K562 (cell line): ENCODE results near the gene KCNB1. TPM values are rescaled to one million over a fixed set of nuclear protein-coding genes. Genes with fewer than 3 reads are reported as not detected.

Experiments used
- ATAC-seq: fragments of 200-7000 bp; cut with Tn5 transposase; 3 replicates; pipeline ENCODE4 v1.9.1; 2020; ENCODE audit warnings: moderate library complexity
- BruUV-seq: library from RNA; stranded (reverse); fragments of 400-500 nt; replicated peaks from 2 replicates; lab custom pipeline; 2021; lab: Mats Ljungman, UMichigan
- CTCF ChIA-PET: fragments of 300-600 bp; formaldehyde crosslinking; extraction: SDS; loops from one replicate; lab custom pipeline; 2021; ENCODE audit warnings: low intra/inter-chr PET ratio; lab: Yijun Ruan, JAX
- POLR2A ChIA-PET: fragments of 300-600, 350-650 bp; sonication (Branson Sonifier 250); formaldehyde crosslinking; extraction: SDS; loops from one replicate; lab custom pipeline; 2021; ENCODE audit warnings: antibody characterized with exemption, inconsistent platforms; lab: Yijun Ruan, JAX
- DNase-seq, 4 experiments: peaks; one replicate each; pipeline versions ENCODE4 v3.0.0 to v3.0.0-alpha.2; 2011 to 2018; ENCODE audit warnings: low spot score in 3 of 4, mixed read lengths in 3 of 4; ENCODE audit errors: extremely low read depth in 1 of 4
- FAIRE-seq: peaks from 2 replicates; lab custom pipeline; 2011; peaks lifted over from hg19 to GRCh38; lab: Jason Lieb, UNC
- H2AFZ ChIP-seq: 2 replicates; pipeline ENCODE4 v1.6.0; 2011; ENCODE audit warnings: low read depth, low read length, control low read depth, inconsistent platforms
- H3K27ac ChIP-seq: fragments of 200-600 bp; 3 replicates; pipeline ENCODE4 v1.8.0; 2011; ENCODE audit warnings: low read depth, mild to moderate bottlenecking, control low read depth, inconsistent platforms, low read length, moderate library complexity, mixed read lengths; ENCODE audit errors: extremely low read depth
- H3K27me3 ChIP-seq, 2 experiments: fragments of 300-600 bp in 1 of 2; 2 replicates in 1 of 2; 3 replicates in 1 of 2; pipeline versions ENCODE4 v1.6.0 to v1.8.0; 2011; ENCODE audit warnings: inconsistent platforms in 2 of 2, low read length in 2 of 2, mild to moderate bottlenecking in 1 of 2, mixed read lengths in 1 of 2, moderate library complexity in 1 of 2; ENCODE audit not compliant: control insufficient read depth in 2 of 2, insufficient read depth in 2 of 2
- H3K36me3 ChIP-seq: fragments of 300-600 bp; 3 replicates; pipeline ENCODE4 v1.8.0; 2011; ENCODE audit warnings: mild to moderate bottlenecking, low read length, inconsistent platforms; ENCODE audit not compliant: control insufficient read depth, insufficient read depth
- H3K4me1 ChIP-seq, 2 experiments: fragments of 200-600 bp in 1 of 2; replicated peaks in 1 of 2; 2 replicates in 1 of 2; 3 replicates in 1 of 2; pipeline versions ENCODE4 v1.5.1 to v1.8.0; 2011; ENCODE audit warnings: inconsistent platforms in 2 of 2, low read length in 2 of 2, mild to moderate bottlenecking in 1 of 2, mixed read lengths in 1 of 2, moderate library complexity in 1 of 2; ENCODE audit not compliant: control insufficient read depth in 2 of 2, insufficient read depth in 2 of 2
- H3K4me2 ChIP-seq: 2 replicates; pipeline ENCODE4 v1.6.1; 2011; ENCODE audit warnings: low read length, control low read depth, inconsistent platforms, mixed read lengths; ENCODE audit not compliant: insufficient read depth
- H3K4me3 ChIP-seq: fragments of 200-600 bp; sonication (generic), shearing (Covaris generic); 2 replicates; pipeline ENCODE4 v1.5.1; 2016; ENCODE audit warnings: control low read depth, inconsistent platforms
- H3K79me2 ChIP-seq: fragments of 200-600 bp; 3 replicates; pipeline ENCODE4 v1.8.0; 2011; ENCODE audit warnings: low read length, inconsistent platforms; ENCODE audit not compliant: control insufficient read depth, insufficient read depth
- H3K9ac ChIP-seq, 2 experiments: 2 replicates each; pipeline versions ENCODE4 v1.6.0 to v1.6.1; 2011; ENCODE audit warnings: low read depth in 2 of 2, low read length in 2 of 2, control low read depth in 1 of 2, inconsistent platforms in 1 of 2, mild to moderate bottlenecking in 1 of 2, mixed read lengths in 1 of 2; ENCODE audit not compliant: insufficient read depth in 1 of 2
- H3K9me1 ChIP-seq: one replicate; pipeline ENCODE4 v1.6.0; 2011; ENCODE audit warnings: inconsistent platforms, mild to moderate bottlenecking, low read length, moderate library complexity; ENCODE audit not compliant: control insufficient read depth, insufficient read depth
- H3K9me3 ChIP-seq: replicated peaks from 2 replicates; pipeline ENCODE4 v1.5.1; 2011; ENCODE audit warnings: low read depth, low read length, inconsistent platforms; ENCODE audit not compliant: control insufficient read depth, insufficient read depth
- H4K20me1 ChIP-seq: replicated peaks from 2 replicates; pipeline ENCODE4 v1.6.1; 2011; ENCODE audit warnings: low read length, inconsistent platforms, mixed read lengths; ENCODE audit not compliant: control insufficient read depth, insufficient read depth
- CAMTA2 ChIP-seq: fragments of 250-450 bp; sonication (Bioruptor Pico); conservative IDR thresholded peaks from 2 replicates; pipeline ENCODE4 v1.5.1; 2022
- CTCF ChIP-seq, 3 experiments: IDR thresholded peaks in 2 of 3; conservative IDR thresholded peaks in 1 of 3; 2 replicates each; pipeline ENCODE4 v1.5.1; 2011 to 2012; ENCODE audit warnings: low read length in 3 of 3, mild to moderate bottlenecking in 3 of 3, control low read depth in 2 of 3, improper control_type of control experiment in 1 of 3, inconsistent platforms in 1 of 3, low read depth in 1 of 3, mixed read lengths in 1 of 3, moderate library complexity in 1 of 3; ENCODE audit not compliant: insufficient read depth in 2 of 3
- KLF16 ChIP-seq: IDR thresholded peaks from 2 replicates; pipeline ENCODE4 v1.6.1; 2016; ENCODE audit warnings: antibody characterized with exemption
- MAFF ChIP-seq: IDR thresholded peaks from 2 replicates; pipeline ENCODE4 v1.6.1; 2012; ENCODE audit warnings: low read length, improper control_type of control experiment
- MAFG ChIP-seq: fragments of 450-650 bp; conservative IDR thresholded peaks from 2 replicates; pipeline ENCODE4 v1.6.1; 2016; ENCODE audit warnings: missing genetic modification characterization, missing compliant biosample characterization
- POLR2B ChIP-seq: fragments of 450-650 bp; IDR thresholded peaks from 2 replicates; pipeline ENCODE4 v1.6.1; 2018; ENCODE audit warnings: low read depth; ENCODE audit not compliant: partially characterized antibody
- PRPF4 ChIP-seq: fragments of 200-400 bp; formaldehyde crosslinking; IDR thresholded peaks from one replicate; pipeline ENCODE4 v1.6.1; 2017; ENCODE audit warnings: low read length, low read depth, mild to moderate bottlenecking; ENCODE audit not compliant: insufficient read depth, poor library complexity, severe bottlenecking
- SRSF1 ChIP-seq: fragments of 200-400 bp; formaldehyde crosslinking; IDR thresholded peaks from 2 replicates; pipeline ENCODE4 v1.6.1; 2017; ENCODE audit warnings: mild to moderate bottlenecking, low read depth, low read length, moderate library complexity
- THRAP3 ChIP-seq: fragments of 450-650 bp; IDR thresholded peaks from 2 replicates; pipeline ENCODE4 v1.6.1; 2016; ENCODE audit warnings: mild to moderate bottlenecking, inconsistent platforms, borderline replicate concordance
- ZNF197 ChIP-seq: fragments of 200-800 bp; sonication (Bioruptor generic); IDR thresholded peaks from 2 replicates; pipeline ENCODE4 v1.6.1; 2016; ENCODE audit warnings: low read depth, missing genetic modification characterization, missing compliant biosample characterization
- ZNF41 ChIP-seq: fragments of 250-450 bp; sonication (Bioruptor Pico); conservative IDR thresholded peaks from 2 replicates; pipeline ENCODE4 v1.4.0; 2020; ENCODE audit warnings: mild to moderate bottlenecking
- WGBS: fragments of 100-300 bp; shearing (Covaris generic); methylation state at CpG from one replicate; pipeline ENCODE4 v1.1.6; 2016; ENCODE audit warnings: low coverage, mixed read lengths; ENCODE audit not compliant: insufficient coverage; ENCODE audit errors: missing lambda C conversion rate; 5-methylcytosine and 5-hydroxymethylcytosine counted together
- in situ Hi-C: fragments of 300-500 bp; cut with MboI; formaldehyde crosslinking; loops from 4 replicates; pipeline ENCODE4 v1.15.0; 2018; ENCODE audit warnings: inconsistent platforms, mixed read lengths
- intact Hi-C: fragments of 100-400 bp; cut with micrococcal nuclease; formaldehyde crosslinking; loops from 2 replicates; pipeline ENCODE4 v1.14.2; 2022
- polyA plus RNA-seq, 8 experiments: library from polyadenylated mRNA; depleted of rRNA in 4 of 8; stranded (reverse) in 5 of 8; unstranded in 3 of 8; fragments of >200 nt; fragmentation: Nextera tagmentation in 2 of 8; fragmentation: Illumina TruSeq in 1 of 8; extraction: Ambion mirVana in 2 of 8; extraction: Trizol in 1 of 8; gene quantifications; 2 replicates each; pipeline versions ENCODE4 v1.2.1 to v1.2.3, GENCODE V29; 2011 to 2014; ENCODE audit warnings: inconsistent platforms in 1 of 8, missing spikeins in 1 of 8
- total RNA-seq, 7 experiments: library from RNA; depleted of rRNA in 6 of 7; stranded (reverse); fragments of >200 nt in 6 of 7; fragmentation: Illumina TruSeq in 2 of 7; extraction: Trizol in 2 of 7; gene quantifications; 2 replicates each; pipeline versions ENCODE4 v1.2.1 to v1.2.3, GENCODE V29; 2011 to 2021; ENCODE audit warnings: low replicate concordance in 1 of 7
- TF ChIP-seq, protein P1 (sequence below): fragments of 450-650 bp; IDR thresholded peaks from 2 replicates; pipeline ENCODE4 v1.6.1; 2018; ENCODE audit not compliant: partially characterized antibody
- TF ChIP-seq, protein P2 (sequence below): fragments of 250-450 bp; sonication (Bioruptor Pico); IDR thresholded peaks from 2 replicates; pipeline ENCODE4 v1.8.0; 2022; ENCODE audit warnings: inconsistent platforms, mild to moderate bottlenecking, moderate library complexity, borderline replicate concordance

The KCNB1 gene
- total and polyA plus RNA-seq, 9 of the 15 experiments (the other 6 are each of a cell fraction or from before 2014, with no cell fraction given) = 0.01 to 0.06 TPM; not detected in 7

DNA sequence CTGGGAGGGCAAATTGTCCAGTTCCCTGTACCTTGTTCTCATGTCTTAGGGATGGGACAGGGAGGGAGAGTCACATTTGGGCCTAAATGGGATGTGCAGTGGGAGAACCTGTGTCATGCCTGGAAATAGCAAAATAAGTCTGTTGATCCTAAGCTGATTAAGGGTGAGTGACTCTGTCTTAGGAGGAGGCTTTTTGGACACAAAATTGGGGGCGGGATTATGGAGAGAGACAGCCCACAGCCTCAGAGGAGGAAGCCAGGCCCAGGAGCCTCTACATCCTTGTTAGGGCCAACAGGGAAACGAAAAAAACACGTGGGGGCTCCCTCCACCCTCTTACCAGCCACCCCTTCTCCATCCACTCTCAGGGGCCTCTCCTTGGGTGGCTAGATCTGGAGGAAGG is 2.2 kb downstream of the KCNB1 start:
- ChIA-PET POLR2A (interaction anchor here (0.6 kb wide), 1 partner anchor 78 kb away, joined by 3 read pairs; no protein-coding TSS in a partner anchor), CTCF (no interaction called here)
- H3K9ac ChIP-seq = no peak overlapping the region
- in situ Hi-C loops (no loop called here), intact Hi-C loops (no loop called here)
- H3K4me2 ChIP-seq = no peak overlapping the region
- H3K27me3 ChIP-seq = peaks cover 5 to 20% of the 10 kb centered on the region in 2 experiments; a peak in 3 of 5 replicates
- no peaks in the 10 kb centered on the region for H3K36me3 ChIP-seq
- ATAC-seq = no peak
- no peaks in the 10 kb centered on the region for H3K9me1 ChIP-seq
- no peak for DNase-seq
- FAIRE-seq = no peak
- TF ChIP-seq SRSF1 (no peak), THRAP3 (no peak), ZNF41 (CRISPR knock-in tag) (no peak), PRPF4 (no peak), MAFG (tag) (no peak), CAMTA2 (no peak), KLF16 (no peak), CTCF (IDR thresholded peaks at IDR 0.05 in 2 of 3, conservative IDR thresholded peaks at IDR 0.05 in 1 of 3; ENCODE audit: insufficient read depth in 2 of 3, low read depth in 1 of 3, low read length in 3 of 3) (no peak), POLR2B (no peak), ZNF197 (CRISPR knock-in tag) (no peak), MAFF (no peak)
- TF ChIP-seq, protein P1, sequence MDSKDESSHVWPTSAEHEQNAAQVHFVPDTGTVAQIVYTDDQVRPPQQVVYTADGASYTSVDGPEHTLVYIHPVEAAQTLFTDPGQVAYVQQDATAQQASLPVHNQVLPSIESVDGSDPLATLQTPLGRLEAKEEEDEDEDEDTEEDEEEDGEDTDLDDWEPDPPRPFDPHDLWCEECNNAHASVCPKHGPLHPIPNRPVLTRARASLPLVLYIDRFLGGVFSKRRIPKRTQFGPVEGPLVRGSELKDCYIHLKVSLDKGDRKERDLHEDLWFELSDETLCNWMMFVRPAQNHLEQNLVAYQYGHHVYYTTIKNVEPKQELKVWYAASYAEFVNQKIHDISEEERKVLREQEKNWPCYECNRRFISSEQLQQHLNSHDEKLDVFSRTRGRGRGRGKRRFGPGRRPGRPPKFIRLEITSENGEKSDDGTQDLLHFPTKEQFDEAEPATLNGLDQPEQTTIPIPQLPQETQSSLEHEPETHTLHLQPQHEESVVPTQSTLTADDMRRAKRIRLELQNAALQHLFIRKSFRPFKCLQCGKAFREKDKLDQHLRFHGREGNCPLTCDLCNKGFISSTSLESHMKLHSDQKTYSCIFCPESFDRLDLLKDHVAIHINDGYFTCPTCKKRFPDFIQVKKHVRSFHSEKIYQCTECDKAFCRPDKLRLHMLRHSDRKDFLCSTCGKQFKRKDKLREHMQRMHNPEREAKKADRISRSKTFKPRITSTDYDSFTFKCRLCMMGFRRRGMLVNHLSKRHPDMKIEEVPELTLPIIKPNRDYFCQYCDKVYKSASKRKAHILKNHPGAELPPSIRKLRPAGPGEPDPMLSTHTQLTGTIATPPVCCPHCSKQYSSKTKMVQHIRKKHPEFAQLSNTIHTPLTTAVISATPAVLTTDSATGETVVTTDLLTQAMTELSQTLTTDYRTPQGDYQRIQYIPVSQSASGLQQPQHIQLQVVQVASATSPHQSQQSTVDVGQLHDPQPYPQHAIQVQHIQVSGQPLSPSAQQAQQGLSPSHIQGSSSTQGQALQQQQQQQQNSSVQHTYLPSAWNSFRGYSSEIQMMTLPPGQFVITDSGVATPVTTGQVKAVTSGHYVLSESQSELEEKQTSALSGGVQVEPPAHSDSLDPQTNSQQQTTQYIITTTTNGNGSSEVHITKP = no peak
- TF ChIP-seq, protein P2, sequence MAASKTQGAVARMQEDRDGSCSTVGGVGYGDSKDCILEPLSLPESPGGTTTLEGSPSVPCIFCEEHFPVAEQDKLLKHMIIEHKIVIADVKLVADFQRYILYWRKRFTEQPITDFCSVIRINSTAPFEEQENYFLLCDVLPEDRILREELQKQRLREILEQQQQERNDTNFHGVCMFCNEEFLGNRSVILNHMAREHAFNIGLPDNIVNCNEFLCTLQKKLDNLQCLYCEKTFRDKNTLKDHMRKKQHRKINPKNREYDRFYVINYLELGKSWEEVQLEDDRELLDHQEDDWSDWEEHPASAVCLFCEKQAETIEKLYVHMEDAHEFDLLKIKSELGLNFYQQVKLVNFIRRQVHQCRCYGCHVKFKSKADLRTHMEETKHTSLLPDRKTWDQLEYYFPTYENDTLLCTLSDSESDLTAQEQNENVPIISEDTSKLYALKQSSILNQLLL (CRISPR knock-in tag) = no peak
- peaks cover 0 to 16% of the 10 kb centered on the region in 2 experiments; a peak in 2 of 5 replicates for H3K4me1 ChIP-seq
- no peaks in the 10 kb centered on the region for H3K79me2 ChIP-seq
- no peak overlapping the region for H3K27ac ChIP-seq
- 0 out of 2 replicates have a peak, but pooled peaks cover 2% of the 10 kb centered on the region for H4K20me1 ChIP-seq
- no peak overlapping the region for H3K4me3 ChIP-seq
- H2AFZ ChIP-seq = no peak overlapping the region
- no peaks in the 10 kb centered on the region for H3K9me3 ChIP-seq
- BruUV-seq = no TSS peak
- 0% methylated on average over 3 of the region's 3 CpGs for WGBS
